HepG2 (cell line): ENCODE results near the gene SCAMP3. TPM values are rescaled to one million over a fixed set of nuclear protein-coding genes. Genes with fewer than 3 reads are reported as not detected.

Source experiments
- ATAC-seq: fragments of 200-7000 bp; cut with Tn5 transposase; 3 replicates; pipeline ENCODE4 v1.9.1; 2020; ENCODE audit warnings: mild to moderate bottlenecking, moderate library complexity
- BruUV-seq: library from RNA; stranded (reverse); fragments of 400-500 nt; replicated peaks from 2 replicates; lab custom pipeline; 2021; lab: Mats Ljungman, UMichigan
- CTCF ChIA-PET: fragments of 300-600 bp; formaldehyde crosslinking; extraction: SDS; loops from one replicate; lab custom pipeline; 2021; ENCODE audit warnings: low total read pairs, inconsistent platforms, low intra/inter-chr PET ratio; lab: Yijun Ruan, JAX
- POLR2A ChIA-PET: fragments of 350-600 bp; sonication (Branson Sonifier 250); formaldehyde crosslinking; loops from one replicate; lab custom pipeline; 2020; ENCODE audit warnings: antibody characterized with exemption, inconsistent platforms; lab: Yijun Ruan, JAX
- DNase-seq: peaks from one replicate; pipeline ENCODE4 v3.0.0-alpha.2; 2015; ENCODE audit warnings: low spot score
- FAIRE-seq: peaks from 3 replicates; lab custom pipeline; 2011; peaks lifted over from hg19 to GRCh38; lab: Jason Lieb, UNC
- H2AFZ ChIP-seq: one replicate; pipeline ENCODE4 v1.6.1; 2011; ENCODE audit warnings: low read length, inconsistent platforms
- H3K27ac ChIP-seq: fragments of 300-600 bp; 3 replicates; pipeline ENCODE4 v1.8.0; 2011; ENCODE audit warnings: mixed run types, mild to moderate bottlenecking, mixed read lengths, low read length, inconsistent platforms; ENCODE audit not compliant: insufficient read depth; ENCODE audit errors: extremely low read length
- H3K27me3 ChIP-seq, 2 experiments: fragments of 200-600 bp in 1 of 2; 2 replicates in 1 of 2; 3 replicates in 1 of 2; pipeline versions ENCODE4 v1.6.0 to v1.8.0; 2011; ENCODE audit warnings: low read length in 2 of 2, mild to moderate bottlenecking in 2 of 2, moderate library complexity in 2 of 2, inconsistent platforms in 1 of 2; ENCODE audit not compliant: insufficient read depth in 2 of 2, control insufficient read depth in 1 of 2
- H3K36me3 ChIP-seq, 2 experiments: fragments of 200-600 bp in 1 of 2; replicated peaks in 1 of 2; 2 replicates in 1 of 2; 3 replicates in 1 of 2; pipeline versions ENCODE4 v1.5.1 to v1.8.0; 2011; ENCODE audit warnings: low read length in 2 of 2, inconsistent platforms in 1 of 2; ENCODE audit not compliant: insufficient read depth in 2 of 2, control insufficient read depth in 1 of 2
- H3K4me1 ChIP-seq: 2 replicates; pipeline ENCODE4 v1.5.1; 2012; ENCODE audit warnings: low read length, inconsistent platforms; ENCODE audit not compliant: insufficient read depth
- H3K4me2 ChIP-seq: 2 replicates; pipeline ENCODE4 v1.6.0; 2011; ENCODE audit warnings: low read depth, low read length, inconsistent platforms
- H3K4me3 ChIP-seq, 3 experiments: fragments of 200-600 bp in 1 of 3; sonication (generic), shearing (Covaris generic) in 1 of 3; replicated peaks in 1 of 3; 2 replicates each; pipeline ENCODE4 v1.5.1; 2011 to 2016; ENCODE audit warnings: low read length in 3 of 3, inconsistent platforms in 2 of 3, low read depth in 2 of 3, mild to moderate bottlenecking in 2 of 3, control low read depth in 1 of 3, mixed read lengths in 1 of 3; ENCODE audit not compliant: insufficient read depth in 1 of 3
- H3K79me2 ChIP-seq: one replicate; pipeline ENCODE4 v1.6.1; 2011; ENCODE audit warnings: low read length, inconsistent platforms; ENCODE audit not compliant: insufficient read depth
- H3K9ac ChIP-seq: 2 replicates; pipeline ENCODE4 v1.6.0; 2011; ENCODE audit warnings: mild to moderate bottlenecking, low read depth, low read length, inconsistent platforms; ENCODE audit not compliant: insufficient read depth
- H3K9me3 ChIP-seq: 2 replicates; pipeline ENCODE4 v1.5.1; 2012; ENCODE audit warnings: mild to moderate bottlenecking, low read length
- H4K20me1 ChIP-seq: 2 replicates; pipeline ENCODE4 v1.6.0; 2011; ENCODE audit warnings: inconsistent platforms, mild to moderate bottlenecking, low read length, moderate library complexity; ENCODE audit not compliant: insufficient read depth
- BCL6 ChIP-seq: IDR thresholded peaks from 2 replicates; pipeline ENCODE4 v1.6.1; 2016; ENCODE audit warnings: missing genetic modification reagents, missing compliant biosample characterization
- CBX1 ChIP-seq: IDR thresholded peaks from one replicate; pipeline ENCODE4 v1.6.1; 2016; ENCODE audit warnings: antibody characterized with exemption, low read depth
- CREB1 ChIP-seq, 2 experiments: fragments of 450-650 bp in 1 of 2; IDR thresholded peaks; 2 replicates each; pipeline ENCODE4 v1.6.1; 2016 to 2017; ENCODE audit warnings: control low read depth in 1 of 2, mild to moderate bottlenecking in 1 of 2, missing compliant biosample characterization in 1 of 2, missing genetic modification characterization in 1 of 2
- FOSL1 ChIP-seq: sonication (generic); formaldehyde crosslinking; IDR thresholded peaks from 2 replicates; pipeline ENCODE4 v1.9.0; 2021; ENCODE audit warnings: missing genetic modification reagents, borderline replicate concordance
- MAF1 ChIP-seq: sonication (generic); formaldehyde crosslinking; IDR thresholded peaks from 2 replicates; pipeline ENCODE4 v1.5.0; 2020; ENCODE audit warnings: missing genetic modification reagents, borderline replicate concordance
- MATR3 ChIP-seq: sonication (generic); formaldehyde crosslinking; IDR thresholded peaks from 2 replicates; pipeline ENCODE4 v1.4.0; 2020; ENCODE audit warnings: missing genetic modification reagents
- MTA3 ChIP-seq: sonication (generic); formaldehyde crosslinking; IDR thresholded peaks from 2 replicates; pipeline ENCODE4 v1.4.0; 2020; ENCODE audit warnings: missing genetic modification reagents
- NBN ChIP-seq: fragments of 450-650 bp; conservative IDR thresholded peaks from 2 replicates; pipeline ENCODE4 v1.6.1; 2017
- REXO4 ChIP-seq: sonication (generic); formaldehyde crosslinking; IDR thresholded peaks from 2 replicates; pipeline ENCODE4 v1.8.0; 2022; ENCODE audit warnings: missing genetic modification reagents, mild to moderate bottlenecking, borderline replicate concordance
- SIN3B ChIP-seq: fragments of 150-350 bp; IDR thresholded peaks from 2 replicates; pipeline ENCODE4 v1.6.1; 2014; ENCODE audit warnings: low read length
- SP5 ChIP-seq: IDR thresholded peaks from 2 replicates; pipeline ENCODE4 v1.6.1; 2016; ENCODE audit warnings: low read depth, borderline replicate concordance
- U2AF1 ChIP-seq: fragments of 200-400 bp; formaldehyde crosslinking; optimal IDR thresholded peaks from 2 replicates; pipeline ENCODE3; 2017; ENCODE audit warnings: mild to moderate bottlenecking, low read depth, low read length
- ZBTB7A ChIP-seq: sonication (generic); formaldehyde crosslinking; IDR thresholded peaks from 2 replicates; pipeline ENCODE4 v1.8.0; 2022; ENCODE audit warnings: mild to moderate bottlenecking, missing genetic modification reagents
- ZFP36 ChIP-seq: fragments of 150-350 bp; IDR thresholded peaks from 2 replicates; pipeline ENCODE4 v1.6.1; 2018; ENCODE audit warnings: borderline replicate concordance, low read length, low read depth; ENCODE audit not compliant: partially characterized antibody
- ZNF17 ChIP-seq: sonication (generic); formaldehyde crosslinking; IDR thresholded peaks from 2 replicates; pipeline ENCODE4 v1.5.0; 2020; ENCODE audit warnings: mild to moderate bottlenecking, missing genetic modification reagents
- ZNF20 ChIP-seq: sonication (generic); formaldehyde crosslinking; IDR thresholded peaks from 2 replicates; pipeline ENCODE4 v1.4.0; 2020; ENCODE audit warnings: mild to moderate bottlenecking, moderate library complexity, missing genetic modification reagents
- ZNF234 ChIP-seq: sonication (generic); formaldehyde crosslinking; conservative IDR thresholded peaks from 2 replicates; pipeline ENCODE4 v1.5.1; 2020; ENCODE audit warnings: mild to moderate bottlenecking, missing genetic modification reagents
- ZNF44 ChIP-seq: sonication (generic); formaldehyde crosslinking; IDR thresholded peaks from 2 replicates; pipeline ENCODE4 v1.5.1; 2020; ENCODE audit warnings: mild to moderate bottlenecking, missing genetic modification reagents
- ZNF569 ChIP-seq: sonication (generic); formaldehyde crosslinking; IDR thresholded peaks from 2 replicates; pipeline ENCODE4 v1.5.0; 2020; ENCODE audit warnings: mild to moderate bottlenecking, missing genetic modification reagents, moderate library complexity, borderline replicate concordance
- WGBS: methylation state at CpG from one replicate; pipeline ENCODE4 v1.1.6; 2017; ENCODE audit warnings: low lambda C conversion rate; 5-methylcytosine and 5-hydroxymethylcytosine counted together
- in situ Hi-C: cut with HindIII; loops from 2 replicates; pipeline ENCODE4 v1.10.0; 2017; ENCODE audit warnings: low pct_unique_long_range_greater_than_20kb; ENCODE audit not compliant: extremely low pct_ligation_motif_present
- intact Hi-C: fragments of 100-400 bp; cut with micrococcal nuclease; formaldehyde crosslinking; loops from one replicate; pipeline ENCODE4 v1.10.0; 2022; ENCODE audit not compliant: unreplicated experiment
- polyA plus RNA-seq, 8 experiments: library from polyadenylated mRNA; depleted of rRNA in 3 of 8; stranded (reverse) in 7 of 8; unstranded in 1 of 8; fragments of >200 nt; fragmentation: Illumina TruSeq in 4 of 8; extraction: Trizol in 4 of 8; gene quantifications; 2 replicates each; pipeline versions ENCODE4 v1.2.1 to v1.2.3, GENCODE V29; 2011 to 2016; ENCODE audit warnings: low read depth in 4 of 8, missing spikeins in 1 of 8, mixed read lengths in 1 of 8; ENCODE audit not compliant: insufficient read depth in 1 of 8
- total RNA-seq, 5 experiments: library from RNA; depleted of rRNA; stranded (reverse); fragments of >200 nt; fragmentation: Illumina TruSeq; extraction: Trizol; gene quantifications; 2 replicates each; pipeline ENCODE4 v1.2.3, GENCODE V29; 2016; ENCODE audit warnings: low read depth in 1 of 5
- TF ChIP-seq, protein P1 (sequence below): sonication (generic); formaldehyde crosslinking; IDR thresholded peaks from 2 replicates; pipeline ENCODE4 v1.5.1; 2020; ENCODE audit warnings: mild to moderate bottlenecking, missing genetic modification reagents, moderate library complexity

The SCAMP3 gene
- total and polyA plus RNA-seq, 2 of the 13 experiments (the other 11 are each of a cell fraction or from before 2014, with no cell fraction given), result 46.8 to 83.3 TPM

DNA sequence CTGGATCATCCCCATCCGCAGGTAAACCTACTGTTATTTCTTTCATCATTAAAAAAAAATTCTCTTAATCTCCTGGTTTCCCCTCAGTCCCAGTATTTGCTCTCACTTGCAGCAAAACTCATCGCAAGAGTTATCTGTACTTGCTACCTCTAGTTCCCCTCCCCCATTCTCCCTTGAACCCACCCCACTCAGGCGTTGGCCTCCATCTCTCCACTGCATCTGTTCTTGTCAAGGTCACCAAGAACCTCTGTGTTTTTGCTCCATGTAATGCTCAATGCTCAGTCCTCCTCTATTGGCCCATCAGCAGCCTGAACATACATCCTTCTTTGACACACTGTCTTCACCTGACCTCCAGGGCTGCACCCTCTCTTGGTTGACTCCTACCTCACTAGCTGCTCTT, 34.5 kb upstream of the SCAMP3 start (continued):
- TF ChIP-seq SP5 (CRISPR knock-in tag) (no peak), CREB1 (IDR thresholded peaks at IDR 0.05) (no peak), CREB1 (CRISPR knock-in tag; IDR thresholded peaks at IDR 0.05) (no peak), U2AF1 (no peak), BCL6 (no peak), SIN3B (no peak), MTA3 (CRISPR knock-in tag) (no peak), NBN (no peak)

DNA sequence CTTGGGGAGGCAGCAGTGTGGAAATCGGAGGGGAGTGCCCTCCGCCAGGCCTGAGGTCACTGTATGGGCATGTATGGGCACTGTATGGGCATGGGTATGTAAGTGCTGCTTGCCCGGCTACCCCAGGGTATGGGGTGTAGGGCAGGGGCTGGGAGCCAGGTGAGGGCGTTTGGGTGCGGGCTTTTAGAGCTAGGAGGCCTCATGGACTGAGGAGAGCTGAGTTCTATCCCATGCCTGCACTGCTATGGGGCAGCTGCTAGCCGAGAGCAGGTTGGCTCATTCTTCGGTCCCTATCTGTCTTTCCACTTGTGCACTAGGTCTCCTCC, 33.7 kb upstream of the SCAMP3 start:
- H3K27ac ChIP-seq, result no peak overlapping the region
- H3K4me1 ChIP-seq, result peaks cover 35% of the 10 kb centered on the region
- H3K9ac ChIP-seq, result no peak overlapping the region
- FAIRE-seq (no peak), ATAC-seq (no peak), DNase-seq (no peak)
- H3K27me3 ChIP-seq, result no peaks in the 10 kb centered on the region
- CTCF ChIA-PET, result no interaction called here
- peaks cover 0 to 12% of the 10 kb centered on the region in 2 experiments; a peak in 3 of 5 replicates for H3K36me3 ChIP-seq
- 98% methylated on average over 7 of the region's 7 CpGs for WGBS
- H3K9me3 ChIP-seq, result no peaks in the 10 kb centered on the region
- POLR2A ChIA-PET, result no interaction called here
- TF ChIP-seq ZNF44, result no peak
- TF ChIP-seq ZFP36, result no peak
- no peak for TF ChIP-seq REXO4 (CRISPR knock-in tag)
- TF ChIP-seq ZNF234 (CRISPR knock-in tag), result no peak
- no peak for TF ChIP-seq ZNF569
- no peak for TF ChIP-seq MATR3 (CRISPR knock-in tag)
- TF ChIP-seq ZBTB7A (CRISPR knock-in tag), result no peak
- TF ChIP-seq CBX1, result no peak
- no peak for TF ChIP-seq FOSL1 (CRISPR knock-in tag)
- no peak for TF ChIP-seq MAF1
- no peak for TF ChIP-seq ZNF20 (CRISPR knock-in tag)
- TF ChIP-seq, protein P1, sequence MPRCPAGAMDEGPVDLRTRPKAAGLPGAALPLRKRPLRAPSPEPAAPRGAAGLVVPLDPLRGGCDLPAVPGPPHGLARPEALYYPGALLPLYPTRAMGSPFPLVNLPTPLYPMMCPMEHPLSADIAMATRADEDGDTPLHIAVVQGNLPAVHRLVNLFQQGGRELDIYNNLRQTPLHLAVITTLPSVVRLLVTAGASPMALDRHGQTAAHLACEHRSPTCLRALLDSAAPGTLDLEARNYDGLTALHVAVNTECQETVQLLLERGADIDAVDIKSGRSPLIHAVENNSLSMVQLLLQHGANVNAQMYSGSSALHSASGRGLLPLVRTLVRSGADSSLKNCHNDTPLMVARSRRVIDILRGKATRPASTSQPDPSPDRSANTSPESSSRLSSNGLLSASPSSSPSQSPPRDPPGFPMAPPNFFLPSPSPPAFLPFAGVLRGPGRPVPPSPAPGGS (CRISPR knock-in tag), result no peak
- no peak for TF ChIP-seq ZNF17 (CRISPR knock-in tag)
- peaks cover 3% of the 10 kb centered on the region for H3K79me2 ChIP-seq
- H2AFZ ChIP-seq, result no peak overlapping the region
- no peaks in the 10 kb centered on the region for H4K20me1 ChIP-seq
- in situ Hi-C loops (no loop called here), intact Hi-C loops (no loop called here)
- no peak overlapping the region for H3K4me2 ChIP-seq
- no peak overlapping the region for H3K4me3 ChIP-seq
- BruUV-seq, result no TSS peak
